IMR-90 (cell line): ENCODE data around the gene PBXIP1. TPM values are rescaled to one million over a fixed set of nuclear protein-coding genes. Genes with fewer than 3 reads are reported as not detected.

Source experiments
- ATAC-seq: fragments of 200-7000 bp; cut with Tn5 transposase; 2 replicates; pipeline ENCODE4 v1.9.1; 2020; ENCODE audit warnings: low read depth, mild to moderate bottlenecking, moderate library complexity
- BruUV-seq: library from RNA; stranded (reverse); fragments of 400-500 nt; replicated peaks from 2 replicates; lab custom pipeline; 2021; lab: Mats Ljungman, UMichigan
- CTCF ChIA-PET: fragments of 300-600 bp; formaldehyde crosslinking; extraction: SDS; loops from one replicate; lab custom pipeline; 2021; ENCODE audit warnings: antibody characterized with exemption; lab: Yijun Ruan, JAX
- POLR2A ChIA-PET: fragments of 300-600 bp; sonication (Branson Sonifier 250); formaldehyde crosslinking; loops from one replicate; lab custom pipeline; 2022; ENCODE audit warnings: antibody characterized with exemption; ENCODE audit not compliant: unreplicated experiment; lab: Charles Lee
- DNase-seq: peaks from one replicate; pipeline ENCODE4 v3.0.0; 2013
- H2AFZ ChIP-seq: replicated peaks from 2 replicates; pipeline ENCODE3; 2013; ENCODE audit warnings: low read length, mild to moderate bottlenecking; ENCODE audit not compliant: poor library complexity
- H2AK5ac ChIP-seq: 2 replicates; pipeline ENCODE4 v1.6.1; 2013; ENCODE audit warnings: low read depth, low read length, inconsistent platforms
- H2AK9ac ChIP-seq: replicated peaks from 2 replicates; pipeline ENCODE3; 2013; ENCODE audit warnings: mild to moderate bottlenecking, low read depth, low read length, moderate library complexity; ENCODE audit not compliant: poor library complexity
- H2BK120ac ChIP-seq: 2 replicates; pipeline ENCODE4 v1.6.1; 2013; ENCODE audit warnings: low read depth, low read length, inconsistent platforms
- H2BK15ac ChIP-seq: 3 replicates; pipeline ENCODE4 v1.6.1; 2013; ENCODE audit warnings: low read depth, low read length, inconsistent platforms
- H2BK20ac ChIP-seq: 2 replicates; pipeline ENCODE4 v1.6.1; 2013; ENCODE audit warnings: low read depth, mild to moderate bottlenecking, inconsistent platforms, low read length, moderate library complexity
- H2BK5ac ChIP-seq: 2 replicates; pipeline ENCODE4 v1.6.1; 2013; ENCODE audit warnings: mild to moderate bottlenecking, low read depth, low read length, inconsistent platforms; ENCODE audit not compliant: poor library complexity, severe bottlenecking
- H3K14ac ChIP-seq: replicated peaks from 2 replicates; pipeline ENCODE4 v1.6.1; 2013; ENCODE audit warnings: low read depth, low read length, inconsistent platforms
- H3K18ac ChIP-seq: 2 replicates; pipeline ENCODE4 v1.6.1; 2013; ENCODE audit warnings: low read depth, low read length, control low read depth
- H3K23ac ChIP-seq: 2 replicates; pipeline ENCODE4 v1.6.1; 2013; ENCODE audit warnings: low read depth, low read length, inconsistent platforms
- H3K27ac ChIP-seq: 2 replicates; pipeline ENCODE4 v1.5.1; 2013; ENCODE audit warnings: mild to moderate bottlenecking, control low read depth, low read length; ENCODE audit not compliant: insufficient read depth
- H3K27me3 ChIP-seq: 2 replicates; pipeline ENCODE4 v1.6.1; 2013; ENCODE audit warnings: low read length; ENCODE audit not compliant: control insufficient read depth, insufficient read depth
- H3K36me3 ChIP-seq: 2 replicates; pipeline ENCODE4 v1.6.1; 2013; ENCODE audit warnings: low read length, mixed read lengths; ENCODE audit not compliant: control insufficient read depth, insufficient read depth
- H3K4ac ChIP-seq: 2 replicates; pipeline ENCODE4 v1.6.1; 2013; ENCODE audit warnings: low read depth, low read length, inconsistent platforms
- H3K4me1 ChIP-seq: 2 replicates; pipeline ENCODE4 v1.6.1; 2013; ENCODE audit warnings: low read length, mixed read lengths; ENCODE audit not compliant: control insufficient read depth, insufficient read depth
- H3K4me2 ChIP-seq: 2 replicates; pipeline ENCODE4 v1.6.1; 2013; ENCODE audit warnings: low read depth, mild to moderate bottlenecking, control low read depth, low read length, moderate library complexity
- H3K4me3 ChIP-seq: 2 replicates; pipeline ENCODE4 v1.5.1; 2013; ENCODE audit warnings: low read depth, mild to moderate bottlenecking, control low read depth, low read length, moderate library complexity; ENCODE audit not compliant: insufficient read depth
- H3K56ac ChIP-seq: 2 replicates; pipeline ENCODE4 v1.6.1; 2013; ENCODE audit warnings: low read length, inconsistent platforms; ENCODE audit not compliant: insufficient read depth; ENCODE audit errors: extremely low read depth
- H3K79me1 ChIP-seq, 2 experiments: 2 replicates each; pipeline ENCODE4 v1.6.1; 2013; ENCODE audit warnings: low read length in 2 of 2, inconsistent platforms in 1 of 2, low read depth in 1 of 2
- H3K9ac ChIP-seq: 2 replicates; pipeline ENCODE4 v1.6.1; 2013; ENCODE audit warnings: low read depth, low read length, control low read depth
- H3K9me1 ChIP-seq: 2 replicates; pipeline ENCODE4 v1.6.1; 2013; ENCODE audit warnings: low read length, inconsistent platforms; ENCODE audit not compliant: insufficient read depth
- H3K9me3 ChIP-seq: 2 replicates; pipeline ENCODE4 v1.6.1; 2013; ENCODE audit warnings: low read length; ENCODE audit not compliant: control insufficient read depth, insufficient read depth
- H4K20me1 ChIP-seq: 2 replicates; pipeline ENCODE4 v1.6.1; 2013; ENCODE audit warnings: low read length, inconsistent platforms; ENCODE audit not compliant: insufficient read depth
- H4K5ac ChIP-seq: 2 replicates; pipeline ENCODE4 v1.6.1; 2013; ENCODE audit warnings: mild to moderate bottlenecking, low read depth, low read length, control low read depth
- H4K8ac ChIP-seq, 2 experiments: 2 replicates each; pipeline ENCODE4 v1.6.1; 2013; ENCODE audit warnings: low read depth in 2 of 2, low read length in 2 of 2, control low read depth in 1 of 2, inconsistent platforms in 1 of 2
- H4K91ac ChIP-seq: 2 replicates; pipeline ENCODE4 v1.6.1; 2013; ENCODE audit warnings: low read depth, low read length, inconsistent platforms; ENCODE audit not compliant: insufficient read depth
- RCOR1 ChIP-seq: IDR thresholded peaks from 2 replicates; pipeline ENCODE4 v1.6.1; 2012; ENCODE audit warnings: mild to moderate bottlenecking, low read length, improper control_type of control experiment; ENCODE audit not compliant: insufficient replicate concordance
- WGBS, 2 experiments: methylation state at CpG; one replicate each; pipeline versions ENCODE4 v1.1.5 to v1.1.7; 2013; ENCODE audit warnings: missing lambda C conversion rate in 2 of 2; ENCODE audit not compliant: insufficient read length in 1 of 2; ENCODE audit errors: extremely low coverage in 2 of 2; 5-methylcytosine and 5-hydroxymethylcytosine counted together
- dilution Hi-C: fragments of 300-500 bp; cut with HindIII; formaldehyde crosslinking; loops from one replicate; pipeline ENCODE4 v1.14.3; 2018; ENCODE audit warnings: low sequenced_read_pairs; ENCODE audit not compliant: unreplicated experiment
- in situ Hi-C: fragments of 300-500 bp; cut with MboI; formaldehyde crosslinking; loops from 3 replicates; pipeline ENCODE4 v1.14.3; 2019; ENCODE audit warnings: low sequenced_read_pairs, inconsistent platforms, mixed read lengths
- intact Hi-C: fragments of 100-400 bp; cut with micrococcal nuclease; formaldehyde crosslinking; loops from 2 replicates; pipeline ENCODE4 v1.10.0; 2022
- polyA plus RNA-seq, 3 experiments: library from polyadenylated mRNA; depleted of rRNA; stranded (reverse); fragments of >200 nt; gene quantifications; 2 replicates each; pipeline ENCODE4 v1.2.3, GENCODE V29; 2012; ENCODE audit warnings: low replicate concordance in 1 of 3
- total RNA-seq: library from RNA; depleted of rRNA; stranded (reverse); fragments of >200 nt; gene quantifications from 2 replicates; pipeline ENCODE4 v1.2.3, GENCODE V29; 2012

Gene PBXIP1
- total and polyA plus RNA-seq, 2 of the 4 experiments (the other 2 are of a cell fraction), result 28.3 to 44.2 TPM

- H3K27ac ChIP-seq, result no peak overlapping the region
- no peak overlapping the region for H3K23ac ChIP-seq
- POLR2A ChIA-PET, result no interaction called here
- peak overlapping the region; percentile 28 for H2AK9ac ChIP-seq
- H3K4me2 ChIP-seq, result no peak overlapping the region
- dilution Hi-C loops (no loop called here), in situ Hi-C loops (no loop called here), intact Hi-C loops (no loop called here)
- H4K20me1 ChIP-seq, result peaks cover 12% of the 10 kb centered on the region; the same call in 1 of the 2 replicates
- no peak overlapping the region for H2BK120ac ChIP-seq
- ATAC-seq (no peak), DNase-seq (no peak)
- H2AFZ ChIP-seq, result peak overlapping the region; percentile 58
- peaks cover 10% of the 10 kb centered on the region for H3K9me1 ChIP-seq
- H3K4me1 ChIP-seq, result peaks cover 4% of the 10 kb centered on the region; the same call in 1 of the 2 replicates
- no peaks in the 10 kb centered on the region for H3K27me3 ChIP-seq
- no peak overlapping the region for H2AK5ac ChIP-seq
- H3K79me1 ChIP-seq, result peaks cover 18 to 46% of the 10 kb centered on the region in 2 experiments
- no CpG with 5 or more reads among the region's 8 CpGs for WGBS, 2 experiments
- H3K4me3 ChIP-seq, result no peak overlapping the region
- H3K14ac ChIP-seq, result no peak overlapping the region
- no peak overlapping the region for H3K18ac ChIP-seq
- no peak overlapping the region for H2BK5ac ChIP-seq
- H2BK15ac ChIP-seq, result no peak overlapping the region
- peaks cover 28% of the 10 kb centered on the region for H3K36me3 ChIP-seq
- H4K91ac ChIP-seq, result no peak overlapping the region
- no peak overlapping the region for H4K8ac ChIP-seq
- no peak overlapping the region for H3K4ac ChIP-seq
- no TSS peak for BruUV-seq
- H2BK20ac ChIP-seq, result no peak overlapping the region
- no peak overlapping the region for H4K5ac ChIP-seq
- H3K9me3 ChIP-seq, result no peaks in the 10 kb centered on the region
- TF ChIP-seq RCOR1, result no peak
- CTCF ChIA-PET, result no interaction called here
- H3K9ac ChIP-seq, result no peak overlapping the region
- no peak overlapping the region for H3K56ac ChIP-seq
These were observed 34.4 kb upstream of the PBXIP1 start for GRCh38 chr1:154990276-154990675.
